C4-2B (cell line): ENCODE measurements around the gene PPWD1.

ENCODE experiments used
- ZFX ChIP-seq: fragments of 450-650 bp; IDR thresholded peaks from 2 replicates; pipeline ENCODE4 v1.6.1; 2017
- TF ChIP-seq, protein P1 (sequence below): fragments of 450-650 bp; conservative IDR thresholded peaks from 2 replicates; pipeline ENCODE4 v1.5.1; 2017; ENCODE audit warnings: mild to moderate bottlenecking

DNA sequence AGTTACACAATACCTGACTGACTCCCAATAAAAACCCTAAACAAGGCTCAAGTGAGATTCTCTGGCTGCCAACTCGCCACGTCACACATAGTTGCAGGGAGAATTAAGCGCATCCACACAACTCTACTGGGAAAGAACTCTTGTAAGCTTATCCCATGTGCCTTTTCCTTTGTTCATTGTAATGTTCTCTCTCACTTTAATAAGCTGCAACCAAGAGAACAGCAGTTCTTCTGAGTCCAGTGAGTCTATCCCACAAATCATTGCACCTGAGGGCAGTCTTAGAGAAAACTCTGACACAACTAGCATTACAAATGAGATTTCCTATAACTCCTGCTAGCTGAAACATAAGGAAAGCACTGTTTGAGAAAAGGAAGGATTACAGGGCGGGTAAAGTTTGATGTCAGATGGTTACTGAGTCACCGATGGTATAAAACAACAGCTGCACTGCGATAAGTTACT, 27.5 kb upstream of the PPWD1 start:
- TF ChIP-seq, protein P1, sequence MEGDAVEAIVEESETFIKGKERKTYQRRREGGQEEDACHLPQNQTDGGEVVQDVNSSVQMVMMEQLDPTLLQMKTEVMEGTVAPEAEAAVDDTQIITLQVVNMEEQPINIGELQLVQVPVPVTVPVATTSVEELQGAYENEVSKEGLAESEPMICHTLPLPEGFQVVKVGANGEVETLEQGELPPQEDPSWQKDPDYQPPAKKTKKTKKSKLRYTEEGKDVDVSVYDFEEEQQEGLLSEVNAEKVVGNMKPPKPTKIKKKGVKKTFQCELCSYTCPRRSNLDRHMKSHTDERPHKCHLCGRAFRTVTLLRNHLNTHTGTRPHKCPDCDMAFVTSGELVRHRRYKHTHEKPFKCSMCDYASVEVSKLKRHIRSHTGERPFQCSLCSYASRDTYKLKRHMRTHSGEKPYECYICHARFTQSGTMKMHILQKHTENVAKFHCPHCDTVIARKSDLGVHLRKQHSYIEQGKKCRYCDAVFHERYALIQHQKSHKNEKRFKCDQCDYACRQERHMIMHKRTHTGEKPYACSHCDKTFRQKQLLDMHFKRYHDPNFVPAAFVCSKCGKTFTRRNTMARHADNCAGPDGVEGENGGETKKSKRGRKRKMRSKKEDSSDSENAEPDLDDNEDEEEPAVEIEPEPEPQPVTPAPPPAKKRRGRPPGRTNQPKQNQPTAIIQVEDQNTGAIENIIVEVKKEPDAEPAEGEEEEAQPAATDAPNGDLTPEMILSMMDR = no peak
- no peak for TF ChIP-seq ZFX
